Activated naive CD8-positive, alpha-beta T cell treated with anti-CD3 and anti-CD28 coated beads, Interleukin-2, amount 50 U/mL, for 24 hours (primary cell): ENCODE results near the gene PEAK1.

Experiments
- ATAC-seq: fragments of 150-1000 bp; cut with Tn5 transposase; one replicate; pipeline ENCODE4 v1.10.0; 2021
- DNase-seq: peaks from one replicate; pipeline ENCODE4 v3.0.0; 2021
- H3K27ac Mint-ChIP-seq: one replicate; pipeline ENCODE4 v1.8.0; 2021; ENCODE audit warnings: mild to moderate bottlenecking, mixed read lengths
- H3K27me3 Mint-ChIP-seq: one replicate; pipeline ENCODE4 v1.8.0; 2021; ENCODE audit warnings: mixed read lengths
- H3K36me3 Mint-ChIP-seq: one replicate; pipeline ENCODE4 v1.8.0; 2021; ENCODE audit warnings: low read depth, mixed read lengths
- H3K4me1 Mint-ChIP-seq: one replicate; pipeline ENCODE4 v1.8.0; 2021; ENCODE audit warnings: mixed read lengths
- H3K4me3 Mint-ChIP-seq: one replicate; pipeline ENCODE4 v1.8.0; 2021; ENCODE audit warnings: mild to moderate bottlenecking, moderate library complexity, mixed read lengths
- H3K9me3 Mint-ChIP-seq: one replicate; pipeline ENCODE4 v1.8.0; 2021; ENCODE audit warnings: mixed read lengths

The PEAK1 gene

DNA sequence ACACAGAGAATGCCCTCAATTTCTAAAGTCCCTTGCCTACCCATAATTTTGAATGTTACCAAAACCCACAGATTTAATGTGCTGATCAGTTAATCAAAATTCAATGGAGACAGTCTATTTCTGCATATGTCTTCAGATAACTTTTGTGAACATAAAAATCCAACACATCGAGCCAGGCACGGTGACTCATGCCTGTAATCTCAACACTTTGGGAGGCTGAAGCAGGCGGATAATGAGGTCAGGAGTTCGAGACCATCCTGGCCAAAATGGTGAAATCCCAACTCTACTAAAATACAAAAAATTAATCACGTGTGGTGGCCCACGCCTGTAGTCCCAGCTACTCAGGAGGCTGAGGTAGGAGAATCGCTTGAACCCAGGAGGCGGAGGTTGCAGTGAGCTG is 49.3 kb downstream of the PEAK1 start:
- peaks cover 2% of the 10 kb centered on the region for H3K36me3 Mint-ChIP-seq
- no peak overlapping the region for H3K4me3 Mint-ChIP-seq
- DNase-seq: no peak
- no peaks in the 10 kb centered on the region for H3K9me3 Mint-ChIP-seq
- peaks cover 16% of the 10 kb centered on the region for H3K4me1 Mint-ChIP-seq
- ATAC-seq: no peak
- H3K27ac Mint-ChIP-seq: no peak overlapping the region
- no peaks in the 10 kb centered on the region for H3K27me3 Mint-ChIP-seq

DNA sequence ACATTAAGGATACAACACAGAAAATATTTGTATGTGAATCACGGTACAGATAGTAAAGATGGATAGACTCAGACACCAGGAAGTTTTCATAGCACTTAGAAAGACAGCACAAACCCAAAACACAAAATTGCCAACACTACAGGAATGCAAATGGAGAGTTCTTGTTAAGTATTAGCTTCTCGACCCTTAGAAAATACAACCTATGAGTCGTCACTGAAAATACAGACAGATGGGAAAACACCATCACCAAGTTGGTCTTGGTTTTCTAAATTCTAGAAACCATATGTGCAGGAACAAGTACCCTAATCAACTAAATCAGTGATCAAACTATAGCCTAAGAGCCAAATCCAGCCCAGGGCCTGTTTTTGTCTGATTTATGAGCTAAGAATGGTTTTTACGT is 50.7 kb downstream of the PEAK1 start:
- H3K9me3 Mint-ChIP-seq: no peaks in the 10 kb centered on the region
- peaks cover 5% of the 10 kb centered on the region for H3K36me3 Mint-ChIP-seq
- ATAC-seq (peak; percentile 57), DNase-seq (no peak)
- no peak overlapping the region for H3K27ac Mint-ChIP-seq
- no peak overlapping the region for H3K4me3 Mint-ChIP-seq
- H3K27me3 Mint-ChIP-seq: no peaks in the 10 kb centered on the region
- H3K4me1 Mint-ChIP-seq: peaks cover 16% of the 10 kb centered on the region

DNA sequence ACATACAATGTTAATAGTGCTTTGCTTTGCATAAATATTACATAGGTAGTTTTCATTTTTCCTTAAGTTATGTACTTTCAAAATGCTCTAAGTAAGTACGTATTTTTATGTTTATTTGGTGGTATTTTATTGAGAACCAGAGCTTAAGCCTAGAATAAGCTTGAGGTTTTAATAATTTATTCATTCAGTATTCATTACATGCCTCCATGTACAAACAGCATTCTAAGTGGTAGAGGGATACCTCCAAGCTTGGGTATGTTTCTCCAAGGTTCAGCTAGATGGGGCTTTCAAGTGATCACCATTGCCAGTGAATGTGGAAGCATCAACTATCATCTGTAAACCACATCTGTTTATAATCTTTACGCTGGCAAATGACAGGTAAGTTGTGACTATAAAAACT is 52.3 kb downstream of the PEAK1 start:
- H3K27me3 Mint-ChIP-seq: no peaks in the 10 kb centered on the region
- no peak for ATAC-seq

DNA sequence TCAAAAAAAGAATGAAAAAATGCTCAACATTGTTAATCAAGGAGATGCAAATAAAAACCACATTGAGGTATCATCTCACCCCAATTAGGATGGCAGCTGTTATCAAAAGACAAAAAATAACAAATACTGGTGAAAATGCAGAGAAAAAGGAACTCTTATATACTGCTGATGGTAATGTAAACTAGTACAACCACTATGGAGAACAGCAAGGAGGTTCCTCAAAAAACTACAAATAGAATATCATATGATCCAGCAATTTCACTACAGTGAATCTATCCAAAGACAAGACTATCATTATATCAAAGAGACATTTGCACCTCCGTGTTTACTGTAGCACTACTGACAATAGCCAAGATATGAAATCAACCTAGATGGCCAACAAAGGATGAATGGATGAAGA is 58.4 kb downstream of the PEAK1 start:
- Mint-ChIP-seq H3K4me1 (no peaks in the 10 kb centered on the region), H3K36me3 (peaks cover 26% of the 10 kb centered on the region), H3K4me3 (no peak overlapping the region), H3K27ac (no peak overlapping the region), H3K9me3 (no peaks in the 10 kb centered on the region), H3K27me3 (no peaks in the 10 kb centered on the region)
- ATAC-seq (no peak), DNase-seq (no peak)

More for the DNA sequence above, 52.3 kb downstream of the PEAK1 start:
- Mint-ChIP-seq H3K36me3 (peaks cover 12% of the 10 kb centered on the region), H3K4me1 (peaks cover 16% of the 10 kb centered on the region), H3K4me3 (no peak overlapping the region), H3K9me3 (no peaks in the 10 kb centered on the region), H3K27ac (no peak overlapping the region)
- no peak for DNase-seq

DNA sequence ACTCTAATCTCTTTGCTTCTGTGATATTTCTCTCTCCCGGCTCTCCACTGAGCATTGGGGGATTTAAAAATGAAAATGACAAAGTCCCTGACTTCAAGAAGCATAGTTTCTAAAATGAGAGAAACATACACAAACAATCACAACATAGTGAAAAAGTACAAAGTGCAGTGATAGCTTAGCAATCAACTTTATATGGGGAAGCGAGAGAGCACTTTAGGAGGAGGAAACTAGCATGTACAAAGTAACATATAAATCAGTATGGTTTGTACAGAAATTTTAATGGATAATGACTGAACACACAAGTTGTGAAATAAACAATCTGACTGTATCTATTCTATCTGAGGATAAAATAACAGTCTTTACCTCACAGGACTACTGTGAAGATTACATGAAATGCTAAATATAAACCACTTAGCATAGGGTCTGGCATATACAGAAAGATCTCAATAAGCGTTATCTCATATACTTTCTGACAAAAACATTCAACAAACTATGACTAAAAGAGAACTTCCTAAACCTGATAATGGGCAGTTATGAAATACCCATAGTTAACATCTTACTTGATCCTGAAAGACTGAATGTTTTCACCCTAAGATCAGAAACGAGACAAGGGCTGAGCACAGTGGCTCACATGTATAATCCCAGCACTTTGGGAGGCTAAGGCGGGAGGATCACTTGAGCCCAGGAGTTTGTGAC is 61.2 kb downstream of the PEAK1 start:
- no peaks in the 10 kb centered on the region for H3K27me3 Mint-ChIP-seq
- no peaks in the 10 kb centered on the region for H3K9me3 Mint-ChIP-seq
- H3K4me3 Mint-ChIP-seq: no peak overlapping the region
- ATAC-seq: no peak
- H3K36me3 Mint-ChIP-seq: peaks cover 23% of the 10 kb centered on the region
- H3K4me1 Mint-ChIP-seq: peaks cover 1% of the 10 kb centered on the region
- DNase-seq: no peak
- H3K27ac Mint-ChIP-seq: no peak overlapping the region

DNA sequence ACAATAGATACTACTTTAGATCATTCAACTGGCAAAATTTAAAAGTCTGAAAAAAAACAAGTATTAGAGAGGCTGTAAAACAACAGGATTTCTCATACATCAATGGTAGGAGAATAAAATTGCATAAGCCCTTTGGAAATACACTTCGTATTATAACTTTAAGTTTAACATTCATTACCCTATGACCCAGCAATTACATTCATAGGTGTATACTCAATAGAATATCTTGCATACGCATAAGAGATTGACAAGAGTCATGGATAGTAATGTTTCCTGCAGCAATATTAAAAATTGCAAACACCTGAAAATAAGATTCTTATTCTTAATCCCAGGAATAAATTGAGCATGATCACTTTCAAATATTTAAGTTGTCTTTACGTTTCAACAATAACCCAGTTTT is 63.6 kb downstream of the PEAK1 start:
- no peak overlapping the region for H3K27ac Mint-ChIP-seq
- no peak overlapping the region for H3K4me3 Mint-ChIP-seq
- ATAC-seq (no peak), DNase-seq (no peak)
- peaks cover 1% of the 10 kb centered on the region for H3K4me1 Mint-ChIP-seq
- H3K36me3 Mint-ChIP-seq: peaks cover 10% of the 10 kb centered on the region
- H3K9me3 Mint-ChIP-seq: no peaks in the 10 kb centered on the region
- H3K27me3 Mint-ChIP-seq: no peaks in the 10 kb centered on the region

DNA sequence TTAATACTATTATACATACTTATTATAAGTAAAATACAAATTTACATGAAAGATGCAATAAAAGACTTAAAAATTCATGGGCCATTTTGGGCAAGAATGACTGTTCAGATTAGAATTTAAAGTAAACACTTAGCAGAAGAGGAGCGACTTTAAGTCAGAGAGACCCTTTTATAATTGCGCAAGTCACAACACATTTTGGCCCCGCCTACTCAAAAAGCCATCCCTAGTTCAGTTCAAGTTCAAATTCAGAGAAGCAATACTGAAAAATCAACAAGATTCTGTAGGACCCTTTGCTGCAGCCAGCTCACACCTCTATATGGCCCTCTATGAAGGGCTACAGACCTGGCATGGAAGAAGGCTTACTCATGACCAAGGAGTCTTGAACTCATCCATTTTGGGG is 64.6 kb downstream of the PEAK1 start:
- ATAC-seq (no peak), DNase-seq (no peak)
- Mint-ChIP-seq H3K27ac (no peak overlapping the region), H3K9me3 (no peaks in the 10 kb centered on the region), H3K36me3 (peaks cover 3% of the 10 kb centered on the region), H3K4me3 (no peak overlapping the region), H3K4me1 (peaks cover 1% of the 10 kb centered on the region), H3K27me3 (no peaks in the 10 kb centered on the region)

DNA sequence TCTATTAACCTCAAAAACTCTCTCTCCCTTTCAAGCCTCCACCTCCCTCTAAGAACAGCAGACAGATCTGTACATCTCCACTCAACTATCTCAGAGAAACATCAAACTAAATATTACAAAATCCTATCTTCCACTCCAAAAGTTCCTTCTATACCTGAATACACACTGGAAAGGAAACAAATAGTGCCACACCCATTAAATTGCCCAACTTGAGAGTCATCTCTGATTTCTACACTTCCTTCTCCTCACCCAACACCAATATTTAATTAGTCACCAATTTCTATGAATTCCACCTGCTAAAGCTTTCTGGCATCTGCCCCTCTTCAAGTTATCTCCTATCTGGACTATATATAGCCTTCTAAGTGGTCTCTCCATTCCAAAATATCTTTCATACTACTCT is 65.8 kb downstream of the PEAK1 start:
- no peak for DNase-seq
- Mint-ChIP-seq H3K36me3 (peaks cover 3% of the 10 kb centered on the region), H3K27ac (no peak overlapping the region), H3K4me3 (no peak overlapping the region), H3K27me3 (no peaks in the 10 kb centered on the region), H3K9me3 (no peaks in the 10 kb centered on the region), H3K4me1 (peaks cover 1% of the 10 kb centered on the region)
- ATAC-seq: no peak

DNA sequence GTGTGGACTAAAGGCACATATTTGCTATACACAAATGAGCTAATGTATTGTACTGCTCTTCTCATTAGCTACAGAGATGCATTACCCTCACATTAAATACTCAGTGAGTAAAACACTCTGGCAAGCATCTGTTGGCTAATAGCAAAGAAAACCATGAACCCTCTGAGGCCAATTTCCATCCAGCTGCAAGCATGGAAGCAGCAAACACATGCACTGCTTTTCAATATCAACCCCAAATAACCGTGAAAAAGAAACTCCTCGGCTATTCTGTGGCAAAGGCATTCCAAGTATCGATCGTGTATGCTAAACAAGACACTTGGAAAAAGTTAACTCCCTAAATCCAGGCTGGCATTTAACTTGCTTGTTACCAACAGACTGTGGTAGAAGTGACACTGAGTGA is 67.0 kb downstream of the PEAK1 start:
- Mint-ChIP-seq H3K9me3 (no peaks in the 10 kb centered on the region), H3K27ac (no peak overlapping the region), H3K4me3 (no peak overlapping the region), H3K27me3 (no peaks in the 10 kb centered on the region), H3K36me3 (peaks cover 3% of the 10 kb centered on the region), H3K4me1 (peaks cover 1% of the 10 kb centered on the region)
- no peak for ATAC-seq
- no peak for DNase-seq

DNA sequence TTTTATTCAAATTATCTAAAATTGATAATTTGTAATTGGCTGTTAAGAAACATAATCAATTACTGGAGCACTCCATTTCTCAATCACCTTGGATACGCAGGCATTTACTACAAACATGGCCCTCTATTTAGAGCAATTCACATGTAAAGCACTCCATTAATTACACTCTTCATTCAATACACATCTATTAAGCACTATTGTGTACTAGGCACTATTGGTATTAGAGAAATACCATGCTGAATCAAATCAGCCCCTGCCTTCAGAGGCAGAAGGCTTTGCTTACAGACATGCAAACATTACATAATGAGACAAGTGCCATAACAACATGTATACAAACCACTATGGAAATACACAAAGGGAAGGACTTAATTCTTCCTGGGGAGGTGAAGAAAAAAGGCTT is 69.1 kb downstream of the PEAK1 start:
- Mint-ChIP-seq H3K27ac (no peak overlapping the region), H3K27me3 (no peaks in the 10 kb centered on the region)
- DNase-seq: no peak

DNA sequence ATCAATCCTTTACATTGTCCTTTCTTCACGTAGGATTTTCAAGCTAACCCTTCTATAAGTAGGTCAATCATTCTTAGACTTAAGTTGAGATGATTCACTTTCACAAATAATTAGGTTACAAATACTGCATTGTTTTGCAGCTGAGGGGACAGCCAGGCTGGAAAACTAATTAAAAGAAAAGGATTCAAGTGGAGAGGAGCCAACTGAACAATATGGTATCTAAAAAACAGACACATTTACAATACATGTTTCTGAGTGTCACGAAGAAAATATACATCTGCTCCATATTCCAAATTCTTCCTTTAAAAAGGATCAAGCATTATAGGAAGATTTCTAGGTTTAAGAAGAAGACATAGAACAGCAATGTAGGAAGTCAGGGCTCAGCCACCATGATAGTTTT is 70.2 kb downstream of the PEAK1 start:
- Mint-ChIP-seq H3K36me3 (peaks cover 21% of the 10 kb centered on the region), H3K27ac (no peak overlapping the region), H3K9me3 (no peaks in the 10 kb centered on the region), H3K27me3 (no peaks in the 10 kb centered on the region), H3K4me1 (peaks cover 8% of the 10 kb centered on the region), H3K4me3 (no peak overlapping the region)
- no peak for ATAC-seq
- DNase-seq: no peak

More for the DNA sequence above, 69.1 kb downstream of the PEAK1 start:
- no peak for ATAC-seq
- H3K4me1 Mint-ChIP-seq: peaks cover 8% of the 10 kb centered on the region
- no peak overlapping the region for H3K4me3 Mint-ChIP-seq
- no peaks in the 10 kb centered on the region for H3K9me3 Mint-ChIP-seq
- peaks cover 12% of the 10 kb centered on the region for H3K36me3 Mint-ChIP-seq

DNA sequence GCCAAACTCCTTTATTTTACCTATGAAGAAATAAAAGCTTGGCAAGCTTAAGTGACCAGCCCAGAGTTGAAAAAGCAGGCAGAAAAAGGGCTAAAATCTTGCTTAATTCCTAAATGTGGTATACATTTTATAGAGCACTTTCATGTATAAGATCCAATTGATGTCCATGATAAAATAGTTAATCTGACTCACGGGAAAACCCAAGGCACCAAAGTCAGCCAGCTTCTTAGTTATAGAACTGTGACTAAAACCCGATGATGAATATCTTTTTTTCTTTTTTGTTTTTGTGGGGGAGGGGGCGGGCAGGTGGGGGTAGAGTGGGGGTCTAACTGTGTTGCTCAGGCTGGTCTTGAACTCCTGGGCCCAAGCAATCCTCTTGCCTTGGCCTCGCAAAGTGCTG is 71.4 kb downstream of the PEAK1 start:
- Mint-ChIP-seq H3K36me3 (peaks cover 29% of the 10 kb centered on the region), H3K4me3 (no peak overlapping the region)

DNA sequence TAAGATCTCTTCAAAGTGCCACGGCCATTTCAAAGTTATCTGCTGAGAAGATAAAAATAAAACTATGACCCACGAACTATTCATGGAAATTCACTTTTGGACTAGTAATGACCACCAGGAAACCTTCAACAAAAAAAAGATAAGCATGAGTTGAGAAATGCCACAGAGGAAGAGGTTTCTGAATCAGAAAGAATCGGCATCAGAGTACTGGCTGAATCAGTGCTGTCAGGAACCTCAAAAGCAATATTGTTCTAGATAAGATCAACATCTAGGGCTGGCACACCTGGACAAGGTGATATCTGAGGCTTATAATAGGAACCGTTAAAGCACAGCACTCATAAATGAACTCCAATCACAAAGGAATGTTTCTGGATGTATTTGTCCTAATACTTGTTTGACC is 72.7 kb downstream of the PEAK1 start:
- Mint-ChIP-seq H3K27me3 (no peaks in the 10 kb centered on the region), H3K36me3 (peaks cover 33% of the 10 kb centered on the region), H3K27ac (peak overlapping the region; percentile 2), H3K9me3 (peaks cover 7% of the 10 kb centered on the region), H3K4me1 (peaks cover 7% of the 10 kb centered on the region), H3K4me3 (no peak overlapping the region)
- ATAC-seq: no peak
- DNase-seq: no peak

More for the DNA sequence above, 71.4 kb downstream of the PEAK1 start:
- H3K27me3 Mint-ChIP-seq: no peaks in the 10 kb centered on the region
- H3K4me1 Mint-ChIP-seq: peaks cover 7% of the 10 kb centered on the region
- ATAC-seq: no peak
- H3K9me3 Mint-ChIP-seq: no peaks in the 10 kb centered on the region
- no peak for DNase-seq
- no peak overlapping the region for H3K27ac Mint-ChIP-seq

DNA sequence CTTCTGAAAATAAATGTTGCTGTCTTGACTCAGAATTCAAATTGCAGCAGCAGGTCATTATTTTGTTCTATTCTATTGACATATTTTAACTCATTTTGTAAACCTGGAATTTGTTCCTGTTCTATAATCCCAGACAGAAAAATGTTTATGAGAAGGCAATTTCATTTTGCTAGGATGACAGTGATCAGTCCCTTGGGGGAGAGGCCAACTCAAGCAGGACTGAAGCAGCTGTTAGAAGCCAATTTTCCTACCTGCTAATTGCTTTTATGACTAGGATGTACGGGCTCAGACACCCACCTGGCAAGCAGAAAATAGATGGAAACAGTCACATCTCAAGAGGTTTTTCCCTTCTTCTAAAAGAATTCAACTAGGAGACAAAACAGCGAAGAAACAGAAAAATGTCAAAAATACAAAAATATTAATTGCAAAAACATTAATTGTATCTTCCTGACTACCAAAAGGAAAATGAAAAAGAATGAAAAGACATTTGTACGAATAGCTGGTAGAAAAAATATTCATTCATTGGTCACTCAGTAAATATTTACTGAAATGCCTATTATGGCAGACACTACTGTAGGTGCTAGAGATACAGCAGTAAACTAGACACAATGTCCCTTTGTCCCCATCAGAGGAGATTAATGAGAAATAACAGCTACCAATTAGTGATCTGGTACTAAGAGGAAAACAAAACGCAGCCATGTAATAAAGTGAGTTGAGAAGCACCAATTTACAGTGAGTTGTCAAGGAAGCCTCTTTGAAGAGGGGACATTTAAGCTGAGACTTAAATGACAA is 73.5 kb downstream of the PEAK1 start:
- Mint-ChIP-seq H3K4me1 (peaks cover 7% of the 10 kb centered on the region), H3K27ac (peak overlapping the region; percentile 2), H3K27me3 (no peaks in the 10 kb centered on the region)

DNA sequence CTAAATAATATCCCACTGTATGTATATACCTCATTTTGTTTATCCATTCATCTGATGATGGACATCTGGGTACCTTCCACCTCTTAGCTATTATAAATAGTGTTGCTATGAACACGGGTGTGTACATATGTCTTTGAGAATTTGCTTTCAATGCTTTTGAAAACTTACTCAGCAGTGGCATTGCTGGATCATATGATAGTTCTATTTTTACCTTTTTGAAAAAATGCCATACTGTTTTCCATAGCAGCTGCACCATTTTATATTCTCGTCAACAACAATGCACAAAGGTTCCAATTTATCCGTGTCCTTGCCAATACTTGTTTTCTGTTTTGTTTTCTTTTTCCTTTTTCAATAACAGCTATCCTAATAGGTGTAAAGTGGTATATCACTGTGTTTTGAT is 77.1 kb downstream of the PEAK1 start:
- H3K27ac Mint-ChIP-seq: no peak overlapping the region
- H3K36me3 Mint-ChIP-seq: peaks cover 41% of the 10 kb centered on the region
- peaks cover 7% of the 10 kb centered on the region for H3K4me1 Mint-ChIP-seq
- ATAC-seq: no peak
- H3K27me3 Mint-ChIP-seq: no peaks in the 10 kb centered on the region
- H3K9me3 Mint-ChIP-seq: peaks cover 10% of the 10 kb centered on the region
- no peak for DNase-seq
- no peak overlapping the region for H3K4me3 Mint-ChIP-seq

More for the DNA sequence above, 73.5 kb downstream of the PEAK1 start:
- H3K36me3 Mint-ChIP-seq: peaks cover 37% of the 10 kb centered on the region
- DNase-seq (no peak), ATAC-seq (no peak)
- H3K9me3 Mint-ChIP-seq: peaks cover 10% of the 10 kb centered on the region
- no peak overlapping the region for H3K4me3 Mint-ChIP-seq
